Tibial nerve (tissue), 4 donors: ENCODE measurements around the gene WDR1. TPM values are rescaled to one million over a fixed set of nuclear protein-coding genes. Genes with fewer than 3 reads are reported as not detected.

ENCODE experiments used
- DNase-seq, 2 donors: peaks; one replicate each; pipeline ENCODE4 v3.0.0-alpha.2; 2019; ENCODE audit warnings: low spot score in 2 of 2
- H3K27ac ChIP-seq, 4 donors: fragments of 200-600 bp; sonication (generic) in 3 of 4; one replicate each; pipeline ENCODE4 v1.5.1; 2017 to 2019; ENCODE audit warnings: mild to moderate bottlenecking in 1 of 4
- H3K27me3 ChIP-seq, 2 donors: fragments of 200-600 bp; sonication (generic) in 1 of 2; one replicate each; pipeline versions ENCODE4 v1.5.1 to v1.6.0; 2017 to 2019
- H3K36me3 ChIP-seq, 3 donors: fragments of 200-600 bp; sonication (generic); one replicate each; pipeline ENCODE4 v1.5.1; 2018 to 2019
- H3K4me1 ChIP-seq, 4 donors: fragments of 200-600 bp; sonication (generic) in 3 of 4; one replicate each; pipeline ENCODE4 v1.5.1; 2017 to 2019
- H3K4me3 ChIP-seq, 4 donors: fragments of 200-600 bp; sonication (generic) in 3 of 4; one replicate each; pipeline ENCODE4 v1.5.1; 2017 to 2019; ENCODE audit warnings: mild to moderate bottlenecking in 1 of 4, moderate library complexity in 1 of 4
- H3K9me3 ChIP-seq, 4 donors: fragments of 200-600 bp; sonication (generic) in 3 of 4; one replicate each; pipeline ENCODE4 v1.5.1; 2017 to 2019
- EP300 ChIP-seq, 2 donors: sonication (generic); formaldehyde crosslinking; IDR thresholded peaks; one replicate each; pipeline ENCODE4 v1.6.1; 2017; ENCODE audit warnings: antibody characterized with exemption in 2 of 2, mild to moderate bottlenecking in 1 of 2
- POLR2A ChIP-seq, 2 donors: fragments of 450-650 bp; IDR thresholded peaks; one replicate each; pipeline ENCODE4 v1.6.1; 2017; ENCODE audit warnings: antibody characterized with exemption in 2 of 2, mild to moderate bottlenecking in 2 of 2, moderate library complexity in 2 of 2
- WGBS, 2 donors: methylation state at CpG; one replicate each; pipeline ENCODE4 v1.1.5; 2018; 5-methylcytosine and 5-hydroxymethylcytosine counted together
- total RNA-seq, 4 donors: library from RNA; depleted of rRNA; stranded (reverse); fragments of >200 nt; gene quantifications; one replicate each; pipeline ENCODE4 v1.1.0, GENCODE V29; 2016
- TF ChIP-seq, protein P1 (sequence below), 5 experiments: fragments of 200-600 bp in 3 of 5; fragments of 450-650 bp in 2 of 5; sonication (generic) in 3 of 5; IDR thresholded peaks; one replicate each; pipeline ENCODE4 v1.5.1; 2016 to 2019; ENCODE audit warnings: antibody characterized with exemption in 5 of 5, mild to moderate bottlenecking in 3 of 5, moderate library complexity in 2 of 5

WDR1 gene
- total RNA-seq, 4 donors from 2014 or later, result 142 to 204 (median 148) TPM

DNA sequence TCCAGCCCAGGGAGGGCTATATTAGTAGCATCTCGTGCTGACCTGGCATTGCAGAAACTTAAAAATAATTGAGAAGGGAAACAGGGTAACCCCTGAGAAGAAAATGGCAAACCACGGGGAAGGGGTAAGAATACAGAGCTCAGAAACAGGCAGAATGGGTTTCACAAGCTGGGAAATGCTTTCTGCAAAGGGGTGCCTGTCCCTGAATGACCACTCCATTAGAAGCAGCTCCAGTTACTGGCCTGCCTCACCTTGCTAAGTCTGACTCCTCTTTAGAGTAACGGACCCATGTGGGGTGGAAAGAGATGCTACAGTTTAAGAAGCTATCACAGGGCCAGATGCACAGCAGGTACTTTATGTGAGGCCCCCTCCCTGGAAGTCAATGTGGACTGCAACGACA, 2.5 kb downstream of the WDR1 start:
- H3K36me3 ChIP-seq, result peaks cover 0 to 61% (median 10%) of the 10 kb centered on the region in 3 donors
- no peaks in the 10 kb centered on the region for H3K9me3 ChIP-seq
- H3K4me1 ChIP-seq, result peaks cover 0 to 80% (median 61%) of the 10 kb centered on the region in 4 donors
- peak overlapping the region in 2 of 4 donors; percentile 95 to 97 for H3K27ac ChIP-seq
- TF ChIP-seq POLR2A (IDR thresholded peaks at IDR 0.05) (no peak), EP300 (IDR thresholded peaks at IDR 0.05) (no peak)
- TF ChIP-seq, protein P1, sequence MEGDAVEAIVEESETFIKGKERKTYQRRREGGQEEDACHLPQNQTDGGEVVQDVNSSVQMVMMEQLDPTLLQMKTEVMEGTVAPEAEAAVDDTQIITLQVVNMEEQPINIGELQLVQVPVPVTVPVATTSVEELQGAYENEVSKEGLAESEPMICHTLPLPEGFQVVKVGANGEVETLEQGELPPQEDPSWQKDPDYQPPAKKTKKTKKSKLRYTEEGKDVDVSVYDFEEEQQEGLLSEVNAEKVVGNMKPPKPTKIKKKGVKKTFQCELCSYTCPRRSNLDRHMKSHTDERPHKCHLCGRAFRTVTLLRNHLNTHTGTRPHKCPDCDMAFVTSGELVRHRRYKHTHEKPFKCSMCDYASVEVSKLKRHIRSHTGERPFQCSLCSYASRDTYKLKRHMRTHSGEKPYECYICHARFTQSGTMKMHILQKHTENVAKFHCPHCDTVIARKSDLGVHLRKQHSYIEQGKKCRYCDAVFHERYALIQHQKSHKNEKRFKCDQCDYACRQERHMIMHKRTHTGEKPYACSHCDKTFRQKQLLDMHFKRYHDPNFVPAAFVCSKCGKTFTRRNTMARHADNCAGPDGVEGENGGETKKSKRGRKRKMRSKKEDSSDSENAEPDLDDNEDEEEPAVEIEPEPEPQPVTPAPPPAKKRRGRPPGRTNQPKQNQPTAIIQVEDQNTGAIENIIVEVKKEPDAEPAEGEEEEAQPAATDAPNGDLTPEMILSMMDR (IDR thresholded peaks at IDR 0.05), result no peak
- 72 to 76% methylated on average over 4 of the region's 4 CpGs for WGBS, 2 donors
- DNase-seq, result no peak
- no peak overlapping the region for H3K4me3 ChIP-seq
- peaks cover 0 to 2% of the 10 kb centered on the region in 2 donors for H3K27me3 ChIP-seq

DNA sequence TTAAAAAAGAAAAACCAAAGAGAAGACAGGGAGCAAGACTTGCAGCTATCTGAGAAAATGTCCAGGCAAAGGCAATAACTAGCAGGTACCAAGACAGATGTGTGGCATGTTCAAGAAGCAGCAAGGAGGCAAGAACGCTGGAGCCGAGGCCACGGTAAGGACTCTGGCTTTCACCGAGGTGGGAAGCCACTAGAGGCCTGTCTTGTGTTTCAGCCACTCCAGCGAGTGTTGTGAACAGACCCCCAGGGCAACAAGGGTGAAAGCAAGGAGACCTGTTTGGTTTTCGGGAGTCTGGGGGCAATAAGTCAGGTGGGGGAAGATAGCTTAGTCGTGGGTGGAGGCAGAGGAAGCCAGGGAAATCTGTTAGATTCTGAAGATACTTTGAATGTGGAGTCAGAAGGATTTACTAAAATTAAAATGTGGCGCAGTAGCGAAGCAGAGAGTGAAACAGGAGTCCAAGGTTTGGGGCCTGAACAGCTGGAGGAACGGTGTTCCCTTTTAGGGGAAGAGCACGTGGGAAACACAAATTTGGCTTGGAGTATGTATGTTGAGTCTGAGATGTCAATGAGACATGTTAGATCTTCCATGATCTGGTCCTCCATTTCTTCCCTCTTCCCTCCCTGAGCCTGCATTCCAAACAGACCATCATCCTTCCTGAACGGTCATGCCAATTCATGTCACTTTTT, 3.1 kb downstream of the WDR1 start:
- 68 to 73% methylated on average over 12 of the region's 12 CpGs for WGBS, 2 donors
- no peak overlapping the region for H3K4me3 ChIP-seq

DNA sequence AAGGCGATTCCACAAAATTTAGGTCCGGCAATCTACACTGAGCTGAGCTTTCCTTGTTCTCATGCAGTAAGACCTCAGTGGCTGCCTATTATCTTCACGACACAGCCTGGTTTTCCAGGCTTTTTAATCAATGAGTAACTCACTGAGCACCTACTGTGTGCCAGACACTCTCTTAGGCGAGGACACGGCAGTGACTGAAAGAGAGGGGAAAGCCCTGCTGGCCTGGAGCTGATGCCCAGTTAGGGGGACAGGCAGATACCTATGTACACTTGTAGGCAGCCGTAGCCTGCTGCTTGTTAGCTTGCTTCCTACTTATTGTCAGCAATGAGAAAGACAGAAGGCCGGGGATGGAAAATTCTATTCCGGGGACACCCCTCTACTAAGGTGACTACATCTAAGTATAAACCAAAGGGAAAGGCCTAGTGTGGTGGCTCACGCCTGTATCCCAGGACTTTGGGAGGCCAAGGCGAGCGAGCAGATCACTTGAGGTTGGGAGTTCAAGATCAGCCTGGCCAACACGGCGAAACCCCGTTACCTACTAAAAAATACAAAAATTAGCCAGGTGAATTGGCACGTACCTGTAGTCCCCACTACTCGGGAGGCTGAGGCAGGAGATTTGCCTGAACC, 3.8 kb downstream of the WDR1 start:
- peaks cover 0 to 64% (median 10%) of the 10 kb centered on the region in 3 donors for H3K36me3 ChIP-seq
- peaks cover 0 to 87% (median 65%) of the 10 kb centered on the region in 4 donors for H3K4me1 ChIP-seq
- 88 to 89% methylated on average over 16 of the region's 16 CpGs for WGBS, 2 donors
- no peak overlapping the region for H3K4me3 ChIP-seq
- TF ChIP-seq, protein P1 (IDR thresholded peaks at IDR 0.05), result no peak
- no peak for TF ChIP-seq POLR2A (IDR thresholded peaks at IDR 0.05)
- no peak for DNase-seq
- H3K27me3 ChIP-seq, result peaks cover 0 to 2% of the 10 kb centered on the region in 2 donors
- H3K9me3 ChIP-seq, result no peaks in the 10 kb centered on the region
- H3K27ac ChIP-seq, result peak overlapping the region in 2 of 4 donors; percentile 95 to 97

More for the DNA sequence above, 3.1 kb downstream of the WDR1 start:
- no peak for DNase-seq
- Histone ChIP-seq H3K27me3 (peaks cover 0 to 2% of the 10 kb centered on the region in 2 donors), H3K27ac (peak overlapping the region in 2 of 4 donors; percentile 95 to 97), H3K9me3 (no peaks in the 10 kb centered on the region), H3K36me3 (peaks cover 0 to 64% (median 10%) of the 10 kb centered on the region in 3 donors), H3K4me1 (peaks cover 0 to 87% (median 66%) of the 10 kb centered on the region in 4 donors)
- TF ChIP-seq, protein P1 (IDR thresholded peaks at IDR 0.05), result no peak
- TF ChIP-seq EP300 (IDR thresholded peaks at IDR 0.05), result no peak
- no peak for TF ChIP-seq POLR2A (IDR thresholded peaks at IDR 0.05)

DNA sequence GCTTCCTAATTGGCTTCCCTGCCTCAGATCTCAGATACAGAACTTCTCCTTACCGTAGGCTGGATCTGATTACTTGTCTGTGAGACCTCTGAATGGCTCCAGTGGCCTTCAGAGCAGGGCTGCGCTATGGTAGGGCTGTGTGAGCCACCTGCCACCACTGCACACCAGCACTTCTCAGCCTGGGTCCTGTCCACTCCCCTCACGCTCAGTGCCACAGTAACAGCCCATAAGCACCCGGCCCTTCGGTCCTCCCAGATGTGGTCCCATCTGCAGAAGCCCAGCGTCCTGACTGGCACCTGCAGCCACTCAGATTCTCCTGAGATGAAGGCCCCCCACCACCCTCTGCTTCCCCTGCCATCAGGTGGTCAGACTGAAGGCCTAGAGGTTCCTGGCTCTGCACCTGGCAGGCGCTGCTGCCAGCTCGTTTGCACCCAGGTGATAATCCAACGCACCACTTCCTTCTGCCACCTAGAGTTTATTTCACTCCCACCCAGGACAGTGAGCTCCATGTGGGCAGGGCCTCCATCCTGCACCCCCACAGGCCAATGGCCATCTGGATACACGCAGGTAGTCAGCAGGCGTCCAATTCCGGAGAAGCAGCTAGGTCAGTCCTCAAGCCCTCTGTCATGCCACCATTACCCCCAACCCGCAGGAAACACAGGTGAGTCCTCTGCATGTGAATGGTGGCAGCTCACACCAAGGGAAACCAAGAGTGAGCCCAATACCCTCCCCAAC, 5.4 kb downstream of the WDR1 start:
- 91 to 93% methylated on average over 11 to 13 of the region's 13 CpGs for WGBS, 2 donors
- Histone ChIP-seq H3K36me3 (peaks cover 0 to 64% (median 10%) of the 10 kb centered on the region in 3 donors), H3K27me3 (no peaks in the 10 kb centered on the region), H3K9me3 (no peaks in the 10 kb centered on the region), H3K4me1 (peaks cover 0 to 97% (median 76%) of the 10 kb centered on the region in 4 donors), H3K4me3 (no peak overlapping the region), H3K27ac (peak overlapping the region in 3 of 4 donors; percentile 36 to 97 (median 95))
- DNase-seq, result no peak
- TF ChIP-seq EP300 (IDR thresholded peaks at IDR 0.05), result no peak
- no peak for TF ChIP-seq POLR2A (IDR thresholded peaks at IDR 0.05)
- TF ChIP-seq, protein P1 (IDR thresholded peaks at IDR 0.05), result no peak
